ENCODE data around the gene KRT13. TPM values are rescaled to one million over a fixed set of nuclear protein-coding genes. Genes with fewer than 3 reads are reported as not detected.
A peak's percentile ranks its signal among the peaks of the same experiment; 100 is the strongest.

KRT13 gene
- total RNA-seq, 1 donor from 2014 or later, result 112 TPM

DNA sequence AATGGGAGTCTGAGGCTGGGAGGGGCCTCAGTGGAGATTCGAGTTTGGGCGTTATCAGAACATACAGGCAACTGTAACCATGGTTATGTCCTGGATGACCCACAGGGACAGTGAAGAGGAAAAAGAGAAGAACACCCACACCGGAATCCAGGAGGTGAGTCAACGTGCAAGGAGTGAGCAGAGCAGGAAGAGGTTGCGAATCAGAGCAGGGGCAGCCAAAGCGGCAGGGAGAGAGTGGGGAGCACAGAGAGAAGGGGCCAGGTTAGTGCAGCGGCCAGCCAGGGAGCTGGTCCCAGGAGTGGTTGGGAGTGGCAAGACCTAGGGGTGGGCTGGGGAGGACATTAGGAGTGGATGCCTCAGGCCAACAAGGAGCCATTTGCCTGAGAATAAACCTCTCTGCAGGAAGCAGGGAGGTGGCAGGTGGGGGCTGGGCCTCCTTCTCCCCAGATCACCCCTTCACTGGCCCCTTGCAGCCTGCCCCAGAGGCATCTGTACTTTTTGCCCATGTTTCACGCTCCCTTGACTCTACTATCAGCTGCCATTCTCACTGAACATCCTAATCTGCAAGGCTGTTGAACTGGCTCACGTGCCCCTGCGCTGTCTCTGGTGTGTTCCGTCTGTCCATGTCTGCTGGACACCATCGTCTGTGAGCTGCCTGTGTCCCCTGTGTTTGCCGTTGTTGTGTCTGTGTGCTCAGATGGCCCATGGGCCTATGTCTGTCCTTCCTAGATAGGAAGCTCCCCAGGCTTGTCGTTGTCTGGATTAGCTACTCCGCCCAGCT lies 5.1 kb downstream of the KRT13 start:
- FAIRE-seq, result peak; percentile 52
- TF ChIP-seq, protein P1, sequence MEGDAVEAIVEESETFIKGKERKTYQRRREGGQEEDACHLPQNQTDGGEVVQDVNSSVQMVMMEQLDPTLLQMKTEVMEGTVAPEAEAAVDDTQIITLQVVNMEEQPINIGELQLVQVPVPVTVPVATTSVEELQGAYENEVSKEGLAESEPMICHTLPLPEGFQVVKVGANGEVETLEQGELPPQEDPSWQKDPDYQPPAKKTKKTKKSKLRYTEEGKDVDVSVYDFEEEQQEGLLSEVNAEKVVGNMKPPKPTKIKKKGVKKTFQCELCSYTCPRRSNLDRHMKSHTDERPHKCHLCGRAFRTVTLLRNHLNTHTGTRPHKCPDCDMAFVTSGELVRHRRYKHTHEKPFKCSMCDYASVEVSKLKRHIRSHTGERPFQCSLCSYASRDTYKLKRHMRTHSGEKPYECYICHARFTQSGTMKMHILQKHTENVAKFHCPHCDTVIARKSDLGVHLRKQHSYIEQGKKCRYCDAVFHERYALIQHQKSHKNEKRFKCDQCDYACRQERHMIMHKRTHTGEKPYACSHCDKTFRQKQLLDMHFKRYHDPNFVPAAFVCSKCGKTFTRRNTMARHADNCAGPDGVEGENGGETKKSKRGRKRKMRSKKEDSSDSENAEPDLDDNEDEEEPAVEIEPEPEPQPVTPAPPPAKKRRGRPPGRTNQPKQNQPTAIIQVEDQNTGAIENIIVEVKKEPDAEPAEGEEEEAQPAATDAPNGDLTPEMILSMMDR (IDR thresholded peaks at IDR 0.05; ENCODE audit: insufficient read depth, low read length, severe bottlenecking), result no peak
- Histone ChIP-seq H3K4me3 (ENCODE audit: low read depth, low read length) (no peak overlapping the region), H3K27me3 (ENCODE audit: control insufficient read depth, insufficient read depth, low read length) (no peaks in the 10 kb centered on the region), H3K36me3 (ENCODE audit: control insufficient read depth, insufficient read depth, low read length) (peaks cover 1% of the 10 kb centered on the region)
- peak; percentile 89 for DNase-seq (ENCODE audit: low read depth)

DNA sequence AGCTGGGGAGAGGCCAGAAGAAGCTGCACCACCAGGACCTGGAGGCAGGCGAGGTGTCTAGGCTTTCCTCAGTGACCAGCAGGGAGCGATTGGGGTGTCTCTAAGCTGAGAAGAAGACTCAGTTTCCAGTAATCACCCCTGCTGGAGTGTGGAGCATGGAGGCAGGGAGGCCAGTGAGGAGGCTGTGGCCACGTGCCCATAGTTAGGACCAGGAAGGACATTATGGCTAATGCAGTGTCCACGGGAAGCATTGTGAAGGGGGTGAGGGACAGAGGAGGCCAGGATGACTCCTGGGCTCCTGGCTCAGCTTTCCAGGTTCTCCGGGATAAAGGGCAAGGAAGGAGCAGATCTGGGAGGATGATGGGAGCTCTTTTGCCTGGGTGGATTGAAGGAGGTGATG lies 5.7 kb downstream of the KRT13 start:
- Histone ChIP-seq H3K4me3 (ENCODE audit: low read depth, low read length) (no peak overlapping the region), H3K27me3 (ENCODE audit: control insufficient read depth, insufficient read depth, low read length) (no peaks in the 10 kb centered on the region), H3K36me3 (ENCODE audit: control insufficient read depth, insufficient read depth, low read length) (peaks cover 1% of the 10 kb centered on the region)
- no peak for FAIRE-seq
- no peak for DNase-seq (ENCODE audit: low read depth)
- TF ChIP-seq, protein P1 (IDR thresholded peaks at IDR 0.05; ENCODE audit: insufficient read depth, low read length, severe bottlenecking), result no peak

DNA sequence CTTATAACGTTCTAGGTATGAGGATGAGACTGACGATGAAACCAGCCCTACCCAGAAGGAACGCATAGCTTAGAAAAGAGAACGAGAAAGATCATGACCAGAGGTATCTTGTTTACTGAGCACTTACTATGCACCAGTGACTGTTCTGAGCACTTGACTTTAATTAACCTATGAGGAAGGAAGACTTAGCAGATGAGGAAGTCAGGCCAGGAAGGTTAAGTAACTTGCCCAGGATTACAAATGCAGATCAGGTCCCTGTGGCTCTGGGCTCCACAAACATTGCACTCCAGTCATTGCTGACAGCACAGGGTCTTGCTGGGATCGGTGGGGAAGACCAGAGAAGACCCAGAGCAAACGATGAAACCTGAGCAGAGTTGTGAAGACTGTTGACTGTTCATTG lies 7.1 kb downstream of the KRT13 start:
- DNase-seq (ENCODE audit: low read depth) (peak; percentile 55), FAIRE-seq (no peak)
- Histone ChIP-seq H3K27me3 (ENCODE audit: control insufficient read depth, insufficient read depth, low read length) (no peaks in the 10 kb centered on the region), H3K4me3 (ENCODE audit: low read depth, low read length) (no peak overlapping the region), H3K36me3 (ENCODE audit: control insufficient read depth, insufficient read depth, low read length) (peaks cover 1% of the 10 kb centered on the region)
- TF ChIP-seq, protein P1 (IDR thresholded peaks at IDR 0.05; ENCODE audit: insufficient read depth, low read length, severe bottlenecking), result no peak

DNA sequence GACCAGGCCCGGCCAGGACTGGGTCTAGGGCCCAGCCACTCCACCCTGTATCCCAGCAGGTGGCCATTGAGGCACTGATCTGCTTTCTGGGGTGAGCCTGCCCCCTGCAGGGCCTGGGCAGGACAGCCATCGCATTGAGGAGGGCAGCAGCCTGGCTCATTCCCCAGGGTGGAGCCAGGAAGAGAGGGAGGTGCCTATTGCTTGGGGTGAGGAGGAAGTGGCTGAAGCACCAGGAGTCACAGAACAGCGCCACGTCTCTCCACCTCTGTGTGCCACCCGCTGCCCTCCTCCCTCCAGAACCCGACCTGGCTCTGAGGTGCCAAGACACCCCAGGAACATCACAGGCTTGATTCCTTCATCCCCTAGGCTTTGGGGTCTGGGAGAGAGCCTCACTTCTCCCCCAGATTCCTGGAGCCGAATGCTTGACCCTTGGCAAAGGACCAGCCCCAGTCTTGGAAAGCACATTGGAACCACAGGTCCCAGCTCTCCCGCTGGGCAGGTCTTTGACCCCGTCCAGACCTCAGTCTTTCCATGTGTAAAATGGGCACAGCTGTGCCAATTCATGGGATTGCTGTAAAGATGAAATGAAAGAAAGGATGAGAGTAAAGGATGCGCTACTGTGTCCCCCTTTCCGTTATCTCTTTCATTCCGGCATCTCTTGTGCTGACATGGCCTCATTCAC lies 8.5 kb downstream of the KRT13 start:
- FAIRE-seq, result peak; percentile 83
- TF ChIP-seq, protein P1 (IDR thresholded peaks at IDR 0.05; ENCODE audit: insufficient read depth, low read length, severe bottlenecking), result peak; percentile 97
- peak; percentile 87 for DNase-seq (ENCODE audit: low read depth)
- no peaks in the 10 kb centered on the region for H3K27me3 ChIP-seq (ENCODE audit: control insufficient read depth, insufficient read depth, low read length)
- H3K4me3 ChIP-seq (ENCODE audit: low read depth, low read length), result no peak overlapping the region
- peaks cover 1% of the 10 kb centered on the region for H3K36me3 ChIP-seq (ENCODE audit: control insufficient read depth, insufficient read depth, low read length)

DNA sequence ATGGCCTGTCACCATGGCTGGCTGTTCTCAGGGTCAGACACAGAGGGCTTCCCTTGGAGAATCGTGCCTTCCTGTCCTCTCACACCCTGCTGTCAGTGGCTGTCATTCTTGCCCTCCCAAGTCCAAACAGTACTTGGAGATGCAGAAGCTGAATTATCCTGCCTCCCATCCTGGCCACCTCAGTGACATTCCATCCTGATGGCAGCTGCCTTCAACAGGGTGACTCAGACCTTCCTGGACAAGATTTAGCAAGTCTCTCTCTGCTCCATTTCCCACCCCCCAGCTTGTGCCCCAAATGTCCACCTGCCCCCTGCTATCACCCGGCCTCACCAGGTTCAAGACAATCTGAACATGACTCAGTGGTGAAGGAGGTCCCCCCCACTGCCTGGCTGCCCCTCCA lies 10.9 kb downstream of the KRT13 start:
- TF ChIP-seq, protein P1 (IDR thresholded peaks at IDR 0.05; ENCODE audit: insufficient read depth, low read length, severe bottlenecking), result no peak
- no peaks in the 10 kb centered on the region for H3K36me3 ChIP-seq (ENCODE audit: control insufficient read depth, insufficient read depth, low read length)
- peak; percentile 62 for DNase-seq (ENCODE audit: low read depth)
- no peak overlapping the region for H3K4me3 ChIP-seq (ENCODE audit: low read depth, low read length)
- H3K27me3 ChIP-seq (ENCODE audit: control insufficient read depth, insufficient read depth, low read length), result no peaks in the 10 kb centered on the region
- no peak for FAIRE-seq
